Chondrocyte (in vitro differentiated cells): ENCODE data around the gene SLC39A11. TPM values are rescaled to one million over a fixed set of nuclear protein-coding genes. Genes with fewer than 3 reads are reported as not detected.

ENCODE experiments used
- DNase-seq: peaks from one replicate; pipeline ENCODE4 v3.0.0; 2021; ENCODE audit warnings: mixed read lengths, low spot score
- H3K27ac Mint-ChIP-seq: one replicate; pipeline ENCODE4 v1.8.0; 2021; ENCODE audit warnings: mild to moderate bottlenecking, moderate library complexity, mixed read lengths; ENCODE audit not compliant: unreplicated experiment
- H3K27me3 Mint-ChIP-seq: 2 replicates; pipeline ENCODE4 v1.8.0; 2021; ENCODE audit warnings: low read depth, mixed read lengths
- H3K36me3 Mint-ChIP-seq: 2 replicates; pipeline ENCODE4 v1.8.0; 2021; ENCODE audit warnings: low read depth, mixed read lengths
- H3K4me1 Mint-ChIP-seq: 2 replicates; pipeline ENCODE4 v1.8.0; 2021; ENCODE audit warnings: low read depth, mild to moderate bottlenecking, mixed read lengths
- H3K4me3 Mint-ChIP-seq: one replicate; pipeline ENCODE4 v1.8.0; 2021; ENCODE audit warnings: mild to moderate bottlenecking, moderate library complexity, mixed read lengths; ENCODE audit not compliant: unreplicated experiment
- H3K9me3 Mint-ChIP-seq: 2 replicates; pipeline ENCODE4 v1.8.0; 2021; ENCODE audit warnings: low read depth, mixed read lengths
- total RNA-seq: library from RNA; stranded (reverse); gene quantifications from 3 replicates; pipeline ENCODE4 v1.2.1, GENCODE V29; 2021
- TF ChIP-seq, protein P1 (sequence below): fragments of 200-600 bp; sonication (generic); IDR thresholded peaks from 2 replicates; pipeline ENCODE4 v1.5.0; 2021; ENCODE audit warnings: antibody characterized with exemption, mild to moderate bottlenecking, moderate library complexity

Gene SLC39A11
- total RNA-seq, 1 donor from 2014 or later = 25.3 TPM

- TF ChIP-seq, protein P1, sequence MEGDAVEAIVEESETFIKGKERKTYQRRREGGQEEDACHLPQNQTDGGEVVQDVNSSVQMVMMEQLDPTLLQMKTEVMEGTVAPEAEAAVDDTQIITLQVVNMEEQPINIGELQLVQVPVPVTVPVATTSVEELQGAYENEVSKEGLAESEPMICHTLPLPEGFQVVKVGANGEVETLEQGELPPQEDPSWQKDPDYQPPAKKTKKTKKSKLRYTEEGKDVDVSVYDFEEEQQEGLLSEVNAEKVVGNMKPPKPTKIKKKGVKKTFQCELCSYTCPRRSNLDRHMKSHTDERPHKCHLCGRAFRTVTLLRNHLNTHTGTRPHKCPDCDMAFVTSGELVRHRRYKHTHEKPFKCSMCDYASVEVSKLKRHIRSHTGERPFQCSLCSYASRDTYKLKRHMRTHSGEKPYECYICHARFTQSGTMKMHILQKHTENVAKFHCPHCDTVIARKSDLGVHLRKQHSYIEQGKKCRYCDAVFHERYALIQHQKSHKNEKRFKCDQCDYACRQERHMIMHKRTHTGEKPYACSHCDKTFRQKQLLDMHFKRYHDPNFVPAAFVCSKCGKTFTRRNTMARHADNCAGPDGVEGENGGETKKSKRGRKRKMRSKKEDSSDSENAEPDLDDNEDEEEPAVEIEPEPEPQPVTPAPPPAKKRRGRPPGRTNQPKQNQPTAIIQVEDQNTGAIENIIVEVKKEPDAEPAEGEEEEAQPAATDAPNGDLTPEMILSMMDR = no peak
- H3K4me1 Mint-ChIP-seq = peaks cover 11% of the 10 kb centered on the region
- no peak overlapping the region for H3K27ac Mint-ChIP-seq
- peaks cover 8% of the 10 kb centered on the region for H3K36me3 Mint-ChIP-seq
- DNase-seq = no peak
- H3K9me3 Mint-ChIP-seq = peaks cover 4% of the 10 kb centered on the region
- no peaks in the 10 kb centered on the region for H3K27me3 Mint-ChIP-seq
- no peak overlapping the region for H3K4me3 Mint-ChIP-seq
Observed at GRCh38 chr17:72816406-72816805, 276.1 kb downstream of the SLC39A11 start.

GRCh38 chr17:72813481-72813880, 279.0 kb downstream of the SLC39A11 start:
- TF ChIP-seq, protein P1 = no peak
- no peak for DNase-seq
- H3K27ac Mint-ChIP-seq = no peak overlapping the region
- H3K36me3 Mint-ChIP-seq = peaks cover 8% of the 10 kb centered on the region
- H3K9me3 Mint-ChIP-seq = peaks cover 4% of the 10 kb centered on the region
- no peaks in the 10 kb centered on the region for H3K27me3 Mint-ChIP-seq
- H3K4me1 Mint-ChIP-seq = peaks cover 11% of the 10 kb centered on the region
- H3K4me3 Mint-ChIP-seq = no peak overlapping the region

GRCh38 chr17:72812823-72813222, 279.7 kb downstream of the SLC39A11 start:
- Mint-ChIP-seq H3K27me3 (no peaks in the 10 kb centered on the region), H3K27ac (no peak overlapping the region), H3K9me3 (peaks cover 4% of the 10 kb centered on the region), H3K36me3 (peaks cover 8% of the 10 kb centered on the region), H3K4me1 (peaks cover 11% of the 10 kb centered on the region), H3K4me3 (no peak overlapping the region)
- TF ChIP-seq, protein P1 = no peak
- DNase-seq = no peak

DNA sequence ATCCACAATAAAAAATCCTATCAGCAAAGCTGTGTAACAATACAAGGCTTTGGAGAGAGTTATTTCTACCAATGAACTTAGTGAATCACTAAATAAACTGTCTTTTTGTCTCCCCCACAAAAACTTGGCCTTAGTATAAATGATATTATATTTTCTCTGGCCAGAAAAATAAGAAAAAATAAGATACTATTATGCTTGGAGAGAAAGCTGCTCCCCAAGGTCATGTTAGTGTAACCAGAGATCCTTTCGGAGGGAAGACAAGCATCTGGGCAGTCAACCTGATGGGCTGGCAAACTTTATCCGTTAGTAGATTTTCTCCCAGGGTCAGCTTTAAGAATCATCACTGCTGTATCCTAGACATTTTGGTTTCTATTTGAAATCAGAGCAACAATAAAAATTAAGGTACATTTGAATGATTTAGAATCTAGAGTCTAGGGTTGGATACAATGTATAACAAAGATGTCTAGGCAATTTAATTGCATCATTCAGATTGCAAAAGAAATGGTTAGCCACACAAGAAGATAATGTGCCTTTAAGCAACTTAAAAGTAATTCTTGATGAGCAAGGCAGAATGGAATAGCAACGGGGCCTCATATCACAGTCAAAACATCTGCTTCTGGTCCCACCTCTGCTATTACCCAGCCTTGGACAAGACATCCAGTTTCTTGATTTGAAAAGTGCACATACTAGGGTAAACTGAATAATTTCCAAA, 280.4 kb downstream of the SLC39A11 start:
- H3K27ac Mint-ChIP-seq = no peak overlapping the region
- TF ChIP-seq, protein P1 = no peak
- H3K9me3 Mint-ChIP-seq = peaks cover 4% of the 10 kb centered on the region
- no peak for DNase-seq
- H3K27me3 Mint-ChIP-seq = no peaks in the 10 kb centered on the region
- H3K4me1 Mint-ChIP-seq = peaks cover 11% of the 10 kb centered on the region
- peaks cover 6% of the 10 kb centered on the region for H3K36me3 Mint-ChIP-seq
- H3K4me3 Mint-ChIP-seq = no peak overlapping the region

DNA sequence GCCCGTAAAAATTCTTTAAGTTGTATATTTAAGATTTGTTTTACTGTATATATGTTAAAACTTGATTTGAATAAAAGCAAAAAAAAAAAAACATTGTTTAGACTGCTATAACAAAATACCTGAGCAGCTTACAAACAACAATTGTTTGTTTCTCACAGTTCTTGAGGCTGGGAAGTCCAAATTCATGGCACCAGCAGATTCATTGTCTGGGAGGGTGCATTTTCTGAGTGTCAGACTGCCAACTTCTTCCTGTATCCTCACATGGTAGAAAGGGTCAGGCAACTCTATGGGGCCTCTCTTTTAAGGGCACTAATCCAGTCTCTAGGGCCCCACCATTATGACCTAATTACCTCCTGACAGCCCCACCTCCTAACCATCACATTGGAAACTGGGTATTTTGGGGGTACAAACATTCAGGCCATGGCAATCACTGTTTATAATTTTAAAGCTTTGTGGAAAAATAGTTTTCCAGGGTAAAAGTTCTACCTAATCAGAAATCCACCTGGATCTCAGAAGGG, 281.4 kb downstream of the SLC39A11 start:
- Mint-ChIP-seq H3K4me1 (peaks cover 13% of the 10 kb centered on the region), H3K36me3 (peaks cover 3% of the 10 kb centered on the region), H3K4me3 (no peak overlapping the region), H3K9me3 (peaks cover 4% of the 10 kb centered on the region), H3K27me3 (no peaks in the 10 kb centered on the region), H3K27ac (no peak overlapping the region)
- TF ChIP-seq, protein P1 = no peak
- no peak for DNase-seq
